H1 (cell line): ENCODE results near the gene MTF2.

Experiments used
- ASH2L ChIP-seq: fragments of 200-600, 300-600 bp; sonication (generic); IDR thresholded peaks from one replicate; pipeline ENCODE4 v1.7.1; 2017; ENCODE audit warnings: low read length
- BRCA1 ChIP-seq: IDR thresholded peaks from 2 replicates; pipeline ENCODE4 v1.6.1; 2012; ENCODE audit warnings: low read depth, low read length, improper control_type of control experiment
- CEBPB ChIP-seq: IDR thresholded peaks from 2 replicates; pipeline ENCODE4 v1.6.1; 2012; ENCODE audit warnings: low read depth, low read length
- CHD1 ChIP-seq: IDR thresholded peaks from 2 replicates; pipeline ENCODE4 v1.6.1; 2012; ENCODE audit warnings: low read depth, low read length, improper control_type of control experiment
- CTCF ChIP-seq, 3 experiments: IDR thresholded peaks; 1 replicate in 2 of 3; 2 replicates in 1 of 3; pipeline versions ENCODE4 v1.5.1 to v1.6.1; 2011; ENCODE audit warnings: low read length in 3 of 3, mild to moderate bottlenecking in 3 of 3, inconsistent platforms in 2 of 3, low read depth in 1 of 3, moderate library complexity in 1 of 3; ENCODE audit not compliant: insufficient read depth in 1 of 3; ENCODE audit errors: control extremely low read depth in 1 of 3
- GABPA ChIP-seq: IDR thresholded peaks from 2 replicates; pipeline ENCODE4 v1.6.1; 2011; ENCODE audit warnings: mild to moderate bottlenecking, low read length, moderate library complexity, borderline replicate concordance; ENCODE audit not compliant: insufficient read depth
- POLR2A ChIP-seq, 2 experiments: IDR thresholded peaks; 1 replicate in 1 of 2; 2 replicates in 1 of 2; pipeline ENCODE4 v1.6.1; 2011; ENCODE audit warnings: low read depth in 2 of 2, low read length in 2 of 2, mild to moderate bottlenecking in 2 of 2; ENCODE audit errors: control extremely low read depth in 1 of 2
- TAF1 ChIP-seq: IDR thresholded peaks from 2 replicates; pipeline ENCODE4 v1.6.1; 2011; ENCODE audit warnings: mild to moderate bottlenecking, low read depth, low read length
- TCF12 ChIP-seq: IDR thresholded peaks from 2 replicates; pipeline ENCODE4 v1.6.1; 2011; ENCODE audit warnings: low read depth, mild to moderate bottlenecking, low read length
- YY1 ChIP-seq: IDR thresholded peaks from 2 replicates; pipeline ENCODE4 v1.6.1; 2011; ENCODE audit warnings: low read depth, mild to moderate bottlenecking, low read length
- ZNF274 ChIP-seq: IDR thresholded peaks from 2 replicates; pipeline ENCODE4 v1.7.0; 2012; ENCODE audit warnings: low read length, borderline replicate concordance; ENCODE audit errors: extremely low read depth

DNA sequence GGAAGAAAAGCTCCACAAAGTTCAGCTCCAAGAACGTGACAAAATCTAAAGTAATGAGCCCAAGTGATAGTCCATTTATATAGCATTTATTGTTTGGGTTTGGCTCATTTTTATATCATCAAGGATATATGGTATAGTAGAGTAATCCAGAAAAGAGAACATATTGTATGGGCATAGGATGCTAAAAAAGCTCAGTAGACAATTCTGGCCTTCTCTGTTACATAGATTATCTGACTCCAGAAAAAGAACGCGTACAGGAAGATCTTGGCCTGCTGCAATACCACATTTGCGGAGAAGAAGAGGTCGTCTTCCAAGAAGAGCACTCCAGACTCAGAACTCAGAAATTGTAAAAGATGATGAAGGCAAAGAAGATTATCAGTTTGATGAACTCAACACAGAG is 57.4 kb downstream of the MTF2 start:
- TF ChIP-seq ZNF274 (no peak), CTCF (IDR thresholded peaks at IDR 0.05; ENCODE audit: control extremely low read depth in 1 of 3, insufficient read depth in 1 of 3, low read depth in 1 of 3, low read length in 3 of 3) (no peak), TAF1 (no peak), BRCA1 (no peak), POLR2A (IDR thresholded peaks at IDR 0.05; ENCODE audit: control extremely low read depth in 1 of 2, low read depth in 2 of 2, low read length in 2 of 2) (no peak), ASH2L (no peak), CEBPB (no peak), GABPA (no peak), CHD1 (no peak), TCF12 (no peak), YY1 (no peak)
